ENCODE data around the gene JAZF1. TPM values are rescaled to one million over a fixed set of nuclear protein-coding genes. Genes with fewer than 3 reads are reported as not detected.
A peak's percentile ranks its signal among the peaks of the same experiment; 100 is the strongest.

Gene JAZF1
- total RNA-seq, 2 experiments from 2014 or later = 3.3 to 4.0 TPM

- H3K27ac Mint-ChIP-seq = no peak overlapping the region
- peaks cover 34% of the 10 kb centered on the region for H3K4me1 Mint-ChIP-seq (ENCODE audit: low read depth)
- CTCF ChIA-PET = interaction anchor here (0.9 kb wide), 1 partner anchor 13 kb away, joined by 3 read pairs; no protein-coding TSS in a partner anchor
- no peak overlapping the region for H3K4me3 Mint-ChIP-seq
- no peak for TF ChIP-seq CTCF (IDR thresholded peaks at IDR 0.05)
- H3K27me3 Mint-ChIP-seq = no peaks in the 10 kb centered on the region
- no peak for DNase-seq
- intact Hi-C loops (cut with micrococcal nuclease) = no loop called here
- no peaks in the 10 kb centered on the region for H3K9me3 Mint-ChIP-seq
- no peak for ATAC-seq
- POLR2A ChIA-PET = no interaction called here
- H3K36me3 Mint-ChIP-seq (ENCODE audit: low read depth) = peaks cover 4% of the 10 kb centered on the region
Observed at GRCh38 chr7:28145931-28146330, 34.7 kb downstream of the JAZF1 start.

DNA sequence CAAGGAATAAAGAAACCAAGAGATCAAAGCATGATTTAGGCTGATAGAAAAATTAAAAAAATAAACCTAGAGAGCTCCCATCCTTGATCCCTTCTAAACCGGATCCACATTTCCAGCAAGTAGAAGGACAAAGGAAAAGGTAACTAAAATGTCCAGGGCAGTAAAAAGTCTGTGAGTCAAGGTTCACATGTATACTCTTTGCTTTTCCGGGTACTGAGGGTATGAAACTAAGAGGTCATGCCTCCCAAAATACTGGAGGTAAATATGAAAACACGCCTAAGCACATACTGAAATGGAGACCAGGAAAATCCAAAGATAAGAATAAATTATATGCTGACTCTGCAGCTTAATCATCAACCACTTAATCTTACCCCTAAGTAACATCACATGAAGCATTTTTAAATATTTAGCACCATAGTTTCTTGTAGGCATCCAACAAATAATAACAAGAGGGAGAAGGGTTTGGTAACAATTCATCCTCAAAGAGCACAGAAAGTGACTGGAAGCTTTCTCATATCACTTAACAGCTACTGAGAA, 35.4 kb downstream of the JAZF1 start:
- intact Hi-C loops (cut with micrococcal nuclease) = no loop called here
- H3K36me3 Mint-ChIP-seq (ENCODE audit: low read depth) = peaks cover 4% of the 10 kb centered on the region
- ATAC-seq = no peak

DNA sequence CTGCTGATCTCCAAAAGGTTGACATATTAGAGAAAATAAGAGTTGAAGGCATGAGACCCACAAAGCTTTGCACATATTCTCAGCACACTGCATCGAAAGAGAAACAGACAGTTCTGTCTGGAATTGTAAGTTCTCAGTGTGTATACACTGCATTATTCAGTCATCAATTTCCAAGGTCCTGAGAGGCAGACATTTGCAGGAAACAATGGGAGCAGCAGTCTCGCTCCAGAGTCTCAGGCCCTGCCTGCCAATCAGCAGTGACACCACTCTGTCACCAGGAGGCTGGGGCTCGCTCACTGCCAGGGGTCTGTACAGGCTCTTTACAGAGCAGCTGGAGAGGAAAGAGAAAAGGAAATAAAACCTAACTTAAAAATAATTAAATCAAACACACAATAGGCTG, 36.3 kb downstream of the JAZF1 start:
- POLR2A ChIA-PET = no interaction called here
- TF ChIP-seq CTCF (IDR thresholded peaks at IDR 0.05) = no peak
- ATAC-seq (no peak), DNase-seq (no peak)
- CTCF ChIA-PET = interaction anchor here (1.0 to 1.2 kb wide), 2 partner anchors 48 to 152 kb away, joined by 3 read pairs; no protein-coding TSS in a partner anchor
- H3K9me3 Mint-ChIP-seq = no peaks in the 10 kb centered on the region
- H3K4me3 Mint-ChIP-seq = no peak overlapping the region
- intact Hi-C loops (cut with micrococcal nuclease) = no loop called here
- H3K36me3 Mint-ChIP-seq (ENCODE audit: low read depth) = peaks cover 4% of the 10 kb centered on the region
- H3K4me1 Mint-ChIP-seq (ENCODE audit: low read depth) = peaks cover 19% of the 10 kb centered on the region
- H3K27ac Mint-ChIP-seq = no peak overlapping the region
- no peaks in the 10 kb centered on the region for H3K27me3 Mint-ChIP-seq

More for the DNA sequence above, 35.4 kb downstream of the JAZF1 start:
- CTCF ChIA-PET = interaction anchor here (1.0 to 1.2 kb wide), 2 partner anchors 49 to 151 kb away, joined by 3 read pairs; no protein-coding TSS in a partner anchor
- TF ChIP-seq CTCF (IDR thresholded peaks at IDR 0.05) = no peak
- H3K9me3 Mint-ChIP-seq = no peaks in the 10 kb centered on the region
- POLR2A ChIA-PET = no interaction called here
- peaks cover 27% of the 10 kb centered on the region for H3K4me1 Mint-ChIP-seq (ENCODE audit: low read depth)
- H3K27ac Mint-ChIP-seq = no peak overlapping the region
- no peak overlapping the region for H3K4me3 Mint-ChIP-seq
- H3K27me3 Mint-ChIP-seq = no peaks in the 10 kb centered on the region
- no peak for DNase-seq

- Mint-ChIP-seq H3K36me3 (ENCODE audit: low read depth) (peaks cover 4% of the 10 kb centered on the region), H3K27me3 (no peaks in the 10 kb centered on the region), H3K4me3 (no peak overlapping the region), H3K4me1 (ENCODE audit: low read depth) (peaks cover 16% of the 10 kb centered on the region), H3K27ac (no peak overlapping the region), H3K9me3 (no peaks in the 10 kb centered on the region)
- peak; percentile 15 for DNase-seq
- peak; percentile 49 for ATAC-seq
- no peak for TF ChIP-seq CTCF (IDR thresholded peaks at IDR 0.05)
- POLR2A ChIA-PET = no interaction called here
- intact Hi-C loops (cut with micrococcal nuclease) = no loop called here
- CTCF ChIA-PET = interaction anchor here (1.0 to 1.8 kb wide), 2 partner anchors 10 to 159 kb away, joined by 3 to 4 read pairs; no protein-coding TSS in a partner anchor
Observed at GRCh38 chr7:28142650-28143049, 37.9 kb downstream of the JAZF1 start.

DNA sequence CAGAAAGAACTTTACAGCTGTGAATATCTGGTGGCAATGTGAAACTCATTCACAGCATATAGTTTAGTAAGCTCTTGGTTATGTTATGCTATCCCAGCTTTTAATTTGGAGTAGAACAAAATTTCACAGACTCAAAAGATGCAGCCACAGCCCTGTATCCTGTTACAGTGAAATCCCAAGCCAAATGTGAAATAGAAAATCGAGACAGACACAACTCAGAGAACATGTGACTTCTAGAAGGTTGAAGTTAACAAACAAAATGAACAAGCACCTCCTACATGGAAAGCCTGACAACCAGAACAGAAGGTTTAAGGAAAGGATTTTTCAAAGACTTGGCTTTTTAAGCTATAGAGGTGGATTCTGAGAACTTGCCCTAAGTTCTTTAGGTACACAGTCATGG, 39.6 kb downstream of the JAZF1 start:
- ATAC-seq = no peak
- intact Hi-C loops (cut with micrococcal nuclease) = no loop called here
- ChIA-PET POLR2A (interaction anchor here (0.7 kb wide), 1 partner anchor 330 kb away, joined by 3 read pairs; no protein-coding TSS in a partner anchor), CTCF (no interaction called here)
- TF ChIP-seq CTCF (IDR thresholded peaks at IDR 0.05) = no peak
- H3K9me3 Mint-ChIP-seq = no peaks in the 10 kb centered on the region
- no peak overlapping the region for H3K27ac Mint-ChIP-seq
- no peaks in the 10 kb centered on the region for H3K27me3 Mint-ChIP-seq
- no peak for DNase-seq
- H3K4me3 Mint-ChIP-seq = no peak overlapping the region
- peaks cover 4% of the 10 kb centered on the region for H3K36me3 Mint-ChIP-seq (ENCODE audit: low read depth)
- peaks cover 16% of the 10 kb centered on the region for H3K4me1 Mint-ChIP-seq (ENCODE audit: low read depth)

Data from activated CD8-positive, alpha-beta T cell treated with anti-CD3 and anti-CD28 coated beads for 36 hours (primary cell).